SH-SY5Y (cell line): Measurements from ENCODE around the gene CCNY.

Source experiments
- GATA2 ChIP-seq: IDR thresholded peaks from 2 replicates; pipeline ENCODE4 v1.6.1; 2011; ENCODE audit warnings: mild to moderate bottlenecking, low read depth, low read length
- GATA3 ChIP-seq: IDR thresholded peaks from 2 replicates; pipeline ENCODE4 v1.6.1; 2011; ENCODE audit warnings: low read depth, mild to moderate bottlenecking, low read length, moderate library complexity

DNA sequence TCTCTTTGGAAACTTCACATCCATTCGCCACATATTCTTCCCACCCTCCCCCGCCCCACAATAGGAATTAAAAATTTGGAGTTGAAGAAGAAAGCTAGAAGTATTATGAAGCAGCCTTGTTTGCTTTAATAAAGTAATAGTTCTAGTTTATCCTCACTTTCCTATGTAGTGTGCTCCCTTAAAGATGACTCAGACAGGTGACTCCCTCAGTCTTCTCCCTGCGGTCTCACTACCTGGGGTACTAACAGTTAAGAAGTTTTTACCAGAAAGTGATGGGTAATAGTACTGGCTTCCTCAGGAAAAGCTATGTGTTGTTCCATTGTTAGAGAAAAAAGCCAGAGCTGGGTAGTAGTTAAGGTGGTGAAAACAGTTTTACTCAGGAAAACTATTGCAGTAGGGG is 58.6 kb downstream of the CCNY start:
- no peak for TF ChIP-seq GATA2
- TF ChIP-seq GATA3 = no peak
